Mucosa of stomach (tissue), 1 donor: Measurements from ENCODE around the gene FHIT.

Experiments used
- H3K27me3 ChIP-seq: one replicate; pipeline ENCODE4 v1.7.0; 2013; ENCODE audit warnings: mild to moderate bottlenecking, low read length; ENCODE audit not compliant: control insufficient read depth, insufficient read depth
- H3K36me3 ChIP-seq: one replicate; pipeline ENCODE4 v1.7.0; 2013; ENCODE audit warnings: low read length; ENCODE audit not compliant: control insufficient read depth, insufficient read depth
- H3K4me1 ChIP-seq: one replicate; pipeline ENCODE4 v1.7.0; 2013; ENCODE audit warnings: mild to moderate bottlenecking, low read length; ENCODE audit not compliant: control insufficient read depth, insufficient read depth
- H3K4me3 ChIP-seq: one replicate; pipeline ENCODE4 v1.7.0; 2013; ENCODE audit warnings: low read length
- H3K9ac ChIP-seq: one replicate; pipeline ENCODE4 v1.7.0; 2013; ENCODE audit warnings: mild to moderate bottlenecking, low read length, moderate library complexity
- H3K9me3 ChIP-seq: one replicate; pipeline ENCODE4 v1.7.0; 2013; ENCODE audit warnings: mild to moderate bottlenecking, low read length, moderate library complexity; ENCODE audit not compliant: control insufficient read depth
- donor health status: Pancreatic carcinoma.

The FHIT gene

DNA sequence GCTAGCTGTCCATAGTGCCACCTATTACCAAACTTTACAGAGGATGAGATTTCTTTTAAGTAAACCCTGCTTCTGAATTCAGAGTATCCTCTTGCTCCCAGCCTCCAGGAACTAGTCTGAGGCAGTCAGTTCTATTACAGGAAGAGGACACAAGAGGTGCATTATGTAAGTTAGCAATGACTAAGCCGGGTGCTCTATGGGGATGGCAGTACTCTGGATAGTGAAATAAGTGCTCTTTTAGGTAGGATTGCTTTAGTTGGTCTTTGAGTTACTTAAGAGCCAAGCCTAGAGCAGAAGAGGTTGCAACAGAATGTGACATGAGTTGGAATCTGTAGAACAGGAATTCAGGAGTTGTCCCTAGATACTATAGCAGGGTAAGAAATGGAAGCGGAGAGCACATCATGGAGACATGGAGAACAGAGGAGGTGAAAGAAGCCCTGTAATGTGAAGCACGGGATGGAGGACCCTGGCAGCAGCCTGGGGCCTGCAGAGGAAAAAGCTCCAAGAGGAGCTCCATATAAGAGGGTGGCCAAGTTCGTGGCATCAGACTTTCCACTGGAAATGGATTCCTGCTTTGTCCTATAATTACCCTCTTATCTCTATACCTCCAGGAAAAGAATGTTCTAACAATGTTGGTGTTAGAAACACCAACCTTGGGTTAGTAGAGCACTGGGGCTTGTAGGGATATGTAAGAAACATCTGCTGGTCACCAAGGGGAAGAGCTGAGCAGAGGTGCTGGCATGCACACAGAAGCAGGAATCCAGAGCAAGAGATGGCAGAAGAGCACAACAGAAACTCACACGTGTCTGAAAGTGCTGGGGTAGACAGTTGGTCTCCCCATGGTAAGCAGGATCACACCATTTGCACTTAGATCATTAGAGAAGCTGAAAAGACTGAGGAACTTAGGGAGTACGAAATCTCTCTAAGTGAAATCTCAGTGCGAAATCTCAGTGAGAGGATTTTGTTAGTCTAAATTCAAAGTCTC is 851.1 kb downstream of the FHIT start:
- no peaks in the 10 kb centered on the region for H3K9me3 ChIP-seq
- H3K27me3 ChIP-seq, result no peaks in the 10 kb centered on the region

DNA sequence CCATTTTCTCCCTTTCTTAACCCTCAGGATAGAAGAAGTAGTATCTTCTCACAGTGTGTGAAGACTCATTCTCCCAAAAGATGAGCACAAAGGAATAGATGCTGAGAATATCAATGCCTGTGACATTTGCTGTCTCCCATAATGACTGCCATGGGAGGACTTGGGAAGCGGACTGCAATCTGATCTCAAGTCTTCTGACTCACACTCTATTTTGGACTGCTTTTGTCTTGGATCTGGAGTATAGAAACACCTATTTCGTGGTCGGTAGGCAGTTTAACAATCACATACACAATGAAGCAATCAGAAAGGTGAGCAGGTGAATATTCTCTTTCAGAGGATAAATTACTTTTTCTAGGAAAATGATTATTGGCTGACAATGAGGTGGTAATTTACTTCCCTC is 852.0 kb downstream of the FHIT start:
- Histone ChIP-seq H3K9ac (no peak overlapping the region), H3K4me3 (no peak overlapping the region)

More for the DNA sequence above, 851.1 kb downstream of the FHIT start:
- no peak overlapping the region for H3K4me3 ChIP-seq
- no peak overlapping the region for H3K9ac ChIP-seq
- no peaks in the 10 kb centered on the region for H3K36me3 ChIP-seq
- H3K4me1 ChIP-seq, result no peaks in the 10 kb centered on the region

DNA sequence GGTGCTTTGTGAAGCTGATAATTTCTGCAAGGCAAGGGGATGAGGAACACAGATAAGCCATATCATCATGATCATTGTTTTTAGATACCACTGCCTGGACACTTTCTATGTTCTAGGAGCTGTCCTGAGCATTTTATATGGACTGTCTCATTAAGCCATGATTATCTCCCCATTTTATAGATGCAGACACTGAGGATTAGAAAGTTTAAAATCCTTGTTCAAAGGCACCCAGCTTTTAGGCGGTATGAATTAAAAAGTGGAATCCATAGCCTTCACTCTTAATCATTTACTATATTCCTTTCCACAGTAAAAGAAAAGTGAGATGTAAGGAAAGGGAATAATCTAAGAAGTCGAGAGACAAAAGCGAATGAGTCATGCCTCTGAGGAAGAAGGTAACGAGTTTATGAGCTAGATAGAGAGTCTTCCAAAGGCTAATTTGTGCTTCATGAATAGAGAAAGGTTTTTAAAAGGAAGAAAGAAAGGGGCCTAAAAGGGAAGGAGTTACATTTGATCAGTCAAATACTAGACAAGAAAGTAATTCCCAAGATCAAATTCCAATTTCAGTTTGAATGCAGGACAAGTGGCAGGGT is 856.0 kb downstream of the FHIT start:
- H3K9me3 ChIP-seq, result no peaks in the 10 kb centered on the region
- H3K4me1 ChIP-seq, result no peaks in the 10 kb centered on the region
- no peak overlapping the region for H3K9ac ChIP-seq
- no peak overlapping the region for H3K4me3 ChIP-seq
- no peaks in the 10 kb centered on the region for H3K27me3 ChIP-seq
- no peaks in the 10 kb centered on the region for H3K36me3 ChIP-seq

More for the DNA sequence above, 852.0 kb downstream of the FHIT start:
- Histone ChIP-seq H3K9me3 (no peaks in the 10 kb centered on the region), H3K4me1 (no peaks in the 10 kb centered on the region), H3K36me3 (no peaks in the 10 kb centered on the region), H3K27me3 (no peaks in the 10 kb centered on the region)

DNA sequence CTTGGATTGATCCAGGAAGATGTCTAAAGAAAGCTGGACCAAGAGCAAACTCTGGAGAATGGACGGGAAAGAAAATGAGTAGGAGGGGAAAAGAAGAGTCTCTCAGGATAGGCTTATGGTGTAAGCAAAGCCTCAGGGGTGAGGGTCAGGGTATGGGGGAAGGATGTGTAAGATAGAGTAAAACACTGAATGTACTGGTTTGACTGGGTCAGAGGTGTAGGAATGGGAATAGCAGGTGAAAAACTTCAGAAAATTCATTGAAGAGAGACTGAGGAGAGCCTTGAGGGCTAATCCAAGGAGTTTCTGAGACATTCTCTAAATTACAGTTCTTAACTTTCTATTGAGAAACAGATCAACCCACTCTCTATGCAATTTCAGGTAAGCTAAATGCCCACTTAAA is 857.3 kb downstream of the FHIT start:
- Histone ChIP-seq H3K36me3 (no peaks in the 10 kb centered on the region), H3K9ac (no peak overlapping the region), H3K9me3 (no peaks in the 10 kb centered on the region)

DNA sequence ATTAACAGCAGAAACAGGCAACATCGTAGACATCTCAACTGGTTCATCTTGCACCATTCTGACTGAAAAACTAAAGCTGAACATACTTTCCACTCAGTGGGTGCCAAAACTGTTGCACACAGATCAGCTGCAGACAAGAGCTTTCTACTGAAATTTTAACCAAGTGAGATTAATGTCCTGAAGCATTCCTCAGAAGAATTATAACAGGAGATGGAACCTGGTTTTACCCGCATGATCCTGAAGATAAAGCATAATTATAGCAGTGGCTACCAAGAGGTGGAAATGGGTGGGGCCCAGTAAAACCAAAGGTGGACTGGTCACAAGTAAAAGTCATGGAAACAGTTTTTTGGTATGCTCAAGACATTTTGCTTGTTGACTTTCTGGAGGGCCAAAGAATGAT is 858.8 kb downstream of the FHIT start:
- no peak overlapping the region for H3K9ac ChIP-seq
- H3K4me1 ChIP-seq, result no peaks in the 10 kb centered on the region
- H3K4me3 ChIP-seq, result no peak overlapping the region
- no peaks in the 10 kb centered on the region for H3K27me3 ChIP-seq
- no peaks in the 10 kb centered on the region for H3K9me3 ChIP-seq
- no peaks in the 10 kb centered on the region for H3K36me3 ChIP-seq

More for the DNA sequence above, 857.3 kb downstream of the FHIT start:
- no peaks in the 10 kb centered on the region for H3K27me3 ChIP-seq
- H3K4me1 ChIP-seq, result no peaks in the 10 kb centered on the region
- no peak overlapping the region for H3K4me3 ChIP-seq

DNA sequence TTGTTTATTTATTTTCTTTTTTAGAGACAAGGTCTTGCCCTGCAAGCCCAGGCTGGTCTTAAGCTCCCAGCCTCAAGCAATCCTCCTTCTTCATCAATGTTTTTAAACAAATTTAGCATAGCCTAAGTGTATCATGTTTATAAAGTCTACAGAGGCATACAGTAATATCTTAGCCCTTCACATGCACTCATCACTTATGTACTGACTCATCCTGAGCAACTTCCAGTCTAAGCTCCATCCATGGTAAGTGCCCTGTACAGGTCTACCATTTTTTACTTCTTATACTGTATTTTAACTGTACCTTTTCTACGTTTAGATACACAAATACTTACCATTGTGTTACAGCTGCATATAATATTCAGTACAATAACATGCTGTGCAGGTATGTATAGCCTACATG is 860.0 kb downstream of the FHIT start:
- Histone ChIP-seq H3K4me3 (no peak overlapping the region), H3K4me1 (no peaks in the 10 kb centered on the region), H3K9me3 (no peaks in the 10 kb centered on the region), H3K36me3 (no peaks in the 10 kb centered on the region), H3K9ac (no peak overlapping the region), H3K27me3 (no peaks in the 10 kb centered on the region)

DNA sequence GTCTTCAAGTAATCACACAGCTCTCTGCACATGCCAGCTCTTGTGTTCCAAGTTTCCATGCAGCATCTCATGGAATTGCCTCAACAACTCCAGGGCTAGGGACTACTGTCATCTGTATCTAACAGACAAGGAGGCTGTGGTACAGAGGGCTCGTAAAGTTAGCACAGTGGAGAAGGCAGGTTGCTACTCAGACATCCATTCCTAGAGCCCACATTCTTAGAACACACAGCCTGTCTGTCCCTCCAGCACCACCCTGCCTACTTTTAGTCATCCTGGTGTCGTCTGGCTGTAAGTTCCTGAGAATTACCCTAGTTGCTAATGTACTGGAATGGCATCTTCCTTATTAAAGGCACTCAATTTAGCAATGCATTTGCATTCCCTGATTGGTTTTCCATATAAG is 862.5 kb downstream of the FHIT start:
- H3K4me1 ChIP-seq, result no peaks in the 10 kb centered on the region
- H3K9ac ChIP-seq, result no peak overlapping the region
- H3K9me3 ChIP-seq, result no peaks in the 10 kb centered on the region
- H3K27me3 ChIP-seq, result no peaks in the 10 kb centered on the region
- H3K36me3 ChIP-seq, result no peaks in the 10 kb centered on the region
- no peak overlapping the region for H3K4me3 ChIP-seq

DNA sequence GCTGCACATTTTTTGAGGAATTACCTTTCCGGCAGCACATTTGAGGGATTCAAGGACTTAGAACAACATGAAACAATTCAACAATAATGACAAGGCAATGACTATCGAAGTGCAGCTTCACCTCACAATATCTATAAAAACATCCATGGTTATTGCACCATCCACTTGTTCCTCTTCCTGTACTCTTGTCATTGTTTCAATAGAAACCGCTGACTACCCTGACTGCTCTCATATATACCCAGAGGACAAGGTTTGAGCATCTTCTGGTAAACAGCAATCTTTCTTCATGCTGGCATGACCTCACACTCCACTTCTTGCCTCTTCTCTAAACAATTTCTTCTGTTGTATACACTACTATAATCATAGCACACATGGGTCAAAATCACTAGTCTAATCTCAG is 864.9 kb downstream of the FHIT start:
- no peaks in the 10 kb centered on the region for H3K9me3 ChIP-seq
- no peak overlapping the region for H3K9ac ChIP-seq

DNA sequence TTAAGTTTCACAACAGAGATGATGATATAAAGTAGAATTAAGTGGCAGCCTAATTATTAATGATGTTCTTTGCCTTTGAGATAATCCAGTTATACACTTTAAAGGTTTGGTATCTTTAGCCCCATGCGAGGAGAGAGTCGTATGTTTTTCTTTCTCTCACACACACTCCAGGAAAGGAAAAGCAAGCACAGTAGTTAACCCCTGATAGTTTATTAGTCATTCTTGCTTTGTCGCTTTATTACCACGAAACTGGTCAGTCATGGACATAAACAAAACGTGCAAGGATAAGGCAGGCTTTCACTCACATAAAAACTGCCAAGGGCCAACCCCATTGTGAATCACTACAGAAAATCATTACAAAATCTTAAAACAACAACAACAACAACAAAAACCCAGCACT is 866.9 kb downstream of the FHIT start:
- Histone ChIP-seq H3K4me1 (no peaks in the 10 kb centered on the region), H3K36me3 (no peaks in the 10 kb centered on the region), H3K27me3 (no peaks in the 10 kb centered on the region), H3K4me3 (no peak overlapping the region), H3K9me3 (no peaks in the 10 kb centered on the region), H3K9ac (no peak overlapping the region)

More for the DNA sequence above, 864.9 kb downstream of the FHIT start:
- no peaks in the 10 kb centered on the region for H3K27me3 ChIP-seq
- no peak overlapping the region for H3K4me3 ChIP-seq
- no peaks in the 10 kb centered on the region for H3K4me1 ChIP-seq
- no peaks in the 10 kb centered on the region for H3K36me3 ChIP-seq

DNA sequence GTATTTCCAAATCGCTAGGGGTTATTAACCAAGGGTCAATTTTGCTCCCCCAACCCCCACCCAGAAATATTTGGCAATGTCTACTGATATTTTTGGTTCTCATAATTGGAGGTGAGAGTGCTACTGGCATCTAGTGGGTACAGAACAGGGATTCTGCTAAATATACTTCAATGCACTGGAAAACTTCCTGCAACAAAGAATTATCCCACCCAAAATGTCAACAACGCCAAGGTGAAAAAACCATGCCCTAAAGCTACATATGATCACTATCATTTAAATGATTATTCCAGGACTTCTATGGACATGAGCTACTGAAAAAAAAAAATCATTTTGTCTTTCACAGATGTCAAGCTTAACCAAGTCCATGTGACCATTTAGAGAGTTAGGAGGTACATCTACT is 867.9 kb downstream of the FHIT start:
- no peak overlapping the region for H3K9ac ChIP-seq
- H3K4me1 ChIP-seq, result no peaks in the 10 kb centered on the region
- no peak overlapping the region for H3K4me3 ChIP-seq
- no peaks in the 10 kb centered on the region for H3K27me3 ChIP-seq
- H3K9me3 ChIP-seq, result no peaks in the 10 kb centered on the region
- H3K36me3 ChIP-seq, result no peaks in the 10 kb centered on the region

DNA sequence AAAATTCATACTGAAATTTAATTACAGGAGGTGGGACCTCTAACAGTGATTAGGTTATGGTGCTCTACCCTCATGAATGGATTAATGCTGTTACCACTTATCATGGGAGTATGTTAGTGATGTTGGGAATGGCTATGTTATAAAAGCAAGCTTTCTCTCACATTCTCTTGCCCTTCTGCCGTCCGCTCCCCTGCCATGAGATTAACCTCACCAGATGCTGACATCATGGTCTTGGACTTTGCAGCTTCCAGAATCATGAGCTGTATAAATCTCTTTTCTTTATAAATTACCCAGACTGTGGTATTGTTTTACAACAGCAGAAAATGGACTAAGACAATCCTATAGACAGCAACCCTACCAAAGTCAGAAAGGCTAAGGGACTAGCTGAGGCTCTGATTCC is 884.8 kb downstream of the FHIT start:
- Histone ChIP-seq H3K9ac (no peak overlapping the region), H3K9me3 (no peaks in the 10 kb centered on the region), H3K36me3 (no peaks in the 10 kb centered on the region), H3K4me3 (no peak overlapping the region), H3K27me3 (no peaks in the 10 kb centered on the region), H3K4me1 (no peaks in the 10 kb centered on the region)

DNA sequence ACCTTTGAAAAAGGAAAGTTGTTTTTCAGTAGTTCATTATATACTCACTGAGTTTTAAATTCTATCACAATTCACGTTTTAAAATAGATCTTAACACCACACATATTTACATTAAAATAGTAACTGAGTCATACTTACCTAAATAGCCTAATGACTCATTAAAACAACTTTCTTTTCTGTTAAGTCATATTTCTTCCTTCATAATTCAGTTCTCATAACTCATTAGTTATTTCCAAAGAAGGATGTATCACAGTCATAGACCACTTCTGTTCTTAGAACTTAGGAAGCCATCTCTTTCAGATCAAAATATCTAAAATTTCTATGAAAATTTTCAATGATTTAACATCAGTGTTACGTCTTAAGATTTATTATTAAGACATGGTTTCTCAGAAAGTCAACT is 885.9 kb downstream of the FHIT start:
- Histone ChIP-seq H3K9ac (no peak overlapping the region), H3K4me1 (no peaks in the 10 kb centered on the region), H3K9me3 (no peaks in the 10 kb centered on the region), H3K4me3 (no peak overlapping the region), H3K27me3 (no peaks in the 10 kb centered on the region), H3K36me3 (no peaks in the 10 kb centered on the region)
